Measurements from ENCODE around the gene HAAO.

Gene HAAO

DNA sequence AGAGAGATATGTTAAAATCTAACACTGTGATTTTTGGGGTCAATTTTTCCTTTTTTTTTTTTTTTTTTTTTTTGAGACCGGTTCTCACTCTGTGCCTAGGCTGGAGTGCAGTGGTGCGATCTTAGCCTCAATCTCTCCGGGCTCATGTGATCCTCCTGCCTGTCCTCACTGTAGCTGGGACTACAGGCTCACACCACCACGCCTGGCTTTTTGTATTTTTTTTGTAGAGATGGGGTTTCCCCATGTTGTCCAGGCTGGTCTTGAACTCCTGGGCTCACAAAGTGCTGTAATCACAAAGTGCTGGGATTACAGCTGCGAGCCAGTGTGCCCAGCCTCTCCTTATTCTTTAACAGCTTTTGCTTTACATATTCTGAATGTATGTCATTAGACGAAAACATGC, 2.9 kb upstream of the HAAO start:
- in situ Hi-C loops (cut with MboI; ENCODE audit: low sequenced_read_pairs), result no loop called here

GRCh38 chr2:42794271-42795046, 2.1 kb upstream of the HAAO start:
- in situ Hi-C loops (cut with MboI; ENCODE audit: low sequenced_read_pairs), result no loop called here

- in situ Hi-C loops (cut with MboI; ENCODE audit: low sequenced_read_pairs), result no loop called here
Measured at GRCh38 chr2:42793334-42794270, 1.2 kb upstream of the HAAO start.

DNA sequence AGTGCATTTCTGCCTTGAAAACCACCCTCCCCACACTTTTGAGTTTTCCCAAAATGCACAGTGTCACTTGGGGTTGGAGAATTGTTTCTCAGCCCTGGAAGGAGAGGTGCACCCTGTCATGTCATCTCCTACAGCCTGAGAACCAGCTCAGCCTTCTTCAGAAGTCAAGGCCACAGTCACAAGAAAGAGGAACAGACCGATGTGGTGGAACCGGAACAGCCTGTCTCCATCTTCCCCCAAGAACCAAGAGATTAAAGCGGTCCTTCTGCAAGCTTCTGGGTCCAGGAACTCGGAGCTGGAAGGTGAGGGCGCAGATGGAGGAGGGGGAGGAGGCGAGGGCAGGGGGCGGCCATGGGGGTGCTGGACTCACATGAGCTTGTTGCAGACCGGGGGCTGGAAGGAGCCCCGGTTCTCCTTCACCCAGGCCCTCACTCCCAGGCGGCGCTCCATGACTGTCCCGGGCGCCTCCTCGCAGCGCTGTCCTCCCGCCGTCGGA, 248 bp downstream of the HAAO start:
- in situ Hi-C loops (cut with MboI; ENCODE audit: low sequenced_read_pairs), result no loop called here

DNA sequence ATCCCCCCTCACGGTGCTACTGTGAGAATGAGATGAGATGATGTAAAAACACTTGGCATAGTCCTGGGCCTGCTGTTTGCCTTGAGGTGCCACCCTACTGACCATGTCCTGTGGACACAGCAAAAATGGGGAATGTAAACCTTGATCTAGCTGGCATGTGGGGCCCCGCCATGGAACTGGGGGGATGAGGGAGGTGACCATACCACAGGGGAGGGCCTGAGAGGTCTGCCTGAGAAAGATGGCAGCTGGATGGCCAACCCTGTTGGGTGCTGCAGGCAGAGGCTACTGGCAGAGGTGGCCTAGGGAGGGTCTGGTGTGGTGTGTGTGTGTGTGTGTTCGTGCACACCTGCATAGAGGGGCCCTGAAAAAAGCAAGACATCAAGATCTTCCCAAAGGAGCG, 777 bp downstream of the HAAO start:
- in situ Hi-C loops (cut with MboI; ENCODE audit: low sequenced_read_pairs), result no loop called here

DNA sequence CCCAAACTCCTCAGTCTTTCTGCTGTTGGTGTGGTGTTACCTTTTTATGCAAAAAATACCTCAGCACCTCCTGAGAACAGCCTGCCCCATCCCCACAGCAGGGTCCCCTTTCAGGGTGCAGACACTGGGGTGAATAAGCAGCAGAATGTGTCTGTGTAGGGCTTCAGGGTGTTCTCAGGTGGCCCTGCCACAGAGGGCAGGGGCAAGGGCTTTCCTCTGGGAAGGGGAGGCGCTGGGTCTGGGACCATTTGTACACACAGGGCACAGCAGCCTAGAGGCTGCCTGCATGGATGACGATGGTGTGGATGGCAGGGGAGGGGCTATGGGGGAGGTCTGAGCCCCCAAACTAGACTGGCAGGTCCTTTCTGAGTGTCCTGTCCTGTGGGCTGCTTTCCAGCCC, 2.6 kb downstream of the HAAO start:
- in situ Hi-C loops (cut with MboI; ENCODE audit: low sequenced_read_pairs), result no loop called here

- in situ Hi-C loops (cut with MboI; ENCODE audit: low sequenced_read_pairs), result no loop called here
Measured at GRCh38 chr2:42788882-42789281, 3.5 kb downstream of the HAAO start.

DNA sequence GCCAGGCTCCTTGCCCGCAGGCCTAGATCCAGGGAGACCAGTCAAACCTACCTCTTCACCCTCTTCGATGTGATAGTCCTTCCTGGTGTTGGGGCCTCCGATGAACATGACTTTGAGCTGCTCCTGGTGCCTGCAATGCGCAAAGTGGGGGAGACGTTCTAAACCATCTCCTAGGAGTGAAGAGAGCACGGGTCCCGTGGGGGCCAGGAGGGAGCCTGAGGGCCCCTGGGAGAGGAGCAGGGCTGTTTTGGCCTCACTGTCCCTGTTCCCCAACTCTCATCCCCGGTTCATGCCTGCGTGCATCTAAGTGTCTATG, 3.9 kb downstream of the HAAO start:
- in situ Hi-C loops (cut with MboI; ENCODE audit: low sequenced_read_pairs), result no loop called here

- in situ Hi-C loops (cut with MboI; ENCODE audit: low sequenced_read_pairs), result no loop called here
Measured at GRCh38 chr2:42787788-42788477, 4.5 kb downstream of the HAAO start.

GRCh38 chr2:42787424-42787787, 5.0 kb downstream of the HAAO start:
- in situ Hi-C loops (cut with MboI; ENCODE audit: low sequenced_read_pairs), result no loop called here

DNA sequence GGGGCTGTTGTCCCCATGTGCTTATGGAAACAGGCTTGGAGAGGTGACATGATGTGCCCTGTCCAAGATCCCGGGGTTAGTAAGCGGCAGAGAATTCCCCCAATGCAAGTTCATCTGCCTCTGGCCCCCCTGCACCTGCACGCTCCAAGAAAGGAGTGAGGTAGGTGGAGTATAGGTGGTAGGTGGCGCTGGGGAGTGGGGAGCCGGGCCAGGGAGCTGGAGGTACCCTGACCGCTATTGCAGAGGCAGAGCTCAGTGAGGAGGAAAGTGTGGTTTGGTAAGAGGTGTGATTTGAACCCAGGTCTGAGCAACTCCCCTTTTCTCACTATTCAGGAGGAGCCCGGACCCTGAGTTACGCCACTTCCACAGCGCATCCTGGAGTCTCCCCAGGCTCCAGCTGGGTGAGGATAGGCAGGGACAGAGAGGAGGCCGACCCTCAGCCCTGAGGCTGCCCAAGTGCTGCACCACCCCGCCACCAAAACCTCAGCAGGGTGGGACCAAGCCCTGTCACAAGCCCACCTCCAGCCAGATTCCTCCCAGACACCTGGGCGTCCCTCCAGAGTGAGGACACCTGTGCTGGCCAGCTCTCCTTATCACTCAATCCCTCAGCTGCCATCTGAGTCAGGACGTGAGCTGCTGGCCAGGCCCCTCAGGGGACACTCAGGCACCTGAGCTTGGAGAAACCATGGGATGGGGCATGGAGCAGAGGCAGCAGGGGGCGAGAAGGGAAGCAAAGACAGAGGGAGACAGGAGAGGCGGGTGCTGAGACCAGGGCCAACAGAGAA, 5.6 kb downstream of the HAAO start:
- in situ Hi-C loops (cut with MboI; ENCODE audit: low sequenced_read_pairs), result no loop called here

- in situ Hi-C loops (cut with MboI; ENCODE audit: low sequenced_read_pairs), result no loop called here
Measured at GRCh38 chr2:42784204-42784880, 8.0 kb downstream of the HAAO start.

- in situ Hi-C loops (cut with MboI; ENCODE audit: low sequenced_read_pairs), result no loop called here
Measured at GRCh38 chr2:42783511-42783910, 8.9 kb downstream of the HAAO start.

- in situ Hi-C loops (cut with MboI; ENCODE audit: low sequenced_read_pairs), result no loop called here
Measured at GRCh38 chr2:42781181-42781580, 11.2 kb downstream of the HAAO start.

DNA sequence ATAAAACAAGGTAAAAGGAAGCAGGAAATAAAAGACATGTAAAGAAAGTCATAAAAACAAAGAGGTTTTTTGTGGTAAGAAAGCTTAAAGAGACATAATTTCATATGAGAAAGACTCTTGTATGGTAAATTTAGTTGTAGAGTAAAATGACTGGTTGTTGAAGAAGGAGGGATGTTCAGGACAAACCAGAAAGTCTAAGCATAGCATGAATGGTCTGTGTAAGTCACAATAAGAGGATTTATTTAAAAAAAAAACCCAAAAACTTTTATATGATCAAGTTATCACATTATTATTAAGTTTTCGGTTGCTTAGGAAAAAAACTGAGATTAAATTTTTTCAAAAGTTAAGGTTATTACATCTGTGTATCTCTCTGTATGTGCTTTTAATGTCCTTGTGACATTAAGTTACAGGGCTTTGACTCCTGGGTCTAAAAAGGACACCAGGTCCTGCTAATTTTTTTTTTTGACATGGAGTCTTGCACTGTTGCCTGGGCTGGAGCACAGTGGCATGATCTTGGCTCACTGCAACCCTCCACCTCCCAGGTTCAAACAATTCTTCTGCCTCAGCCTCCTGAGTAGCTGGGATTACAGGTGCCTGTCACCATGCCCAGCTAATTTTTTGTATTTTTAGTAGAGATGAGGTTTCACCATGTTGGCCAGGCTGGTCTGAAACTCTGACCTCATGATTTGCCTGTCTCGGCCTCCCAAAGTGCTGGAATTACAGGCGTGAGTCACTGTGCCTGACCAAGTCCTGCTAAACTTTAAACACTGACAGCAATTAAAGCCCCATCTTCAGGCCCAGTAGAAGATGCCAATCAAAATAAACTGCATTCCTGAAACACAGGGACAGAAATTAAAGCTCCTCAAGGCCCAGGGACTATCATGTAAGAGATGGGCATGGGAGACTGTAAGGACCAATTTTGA, 14.2 kb downstream of the HAAO start:
- in situ Hi-C loops (cut with MboI; ENCODE audit: low sequenced_read_pairs), result no loop called here

- in situ Hi-C loops (cut with MboI; ENCODE audit: low sequenced_read_pairs), result no loop called here
Measured at GRCh38 chr2:42775810-42776209, 16.6 kb downstream of the HAAO start.

DNA sequence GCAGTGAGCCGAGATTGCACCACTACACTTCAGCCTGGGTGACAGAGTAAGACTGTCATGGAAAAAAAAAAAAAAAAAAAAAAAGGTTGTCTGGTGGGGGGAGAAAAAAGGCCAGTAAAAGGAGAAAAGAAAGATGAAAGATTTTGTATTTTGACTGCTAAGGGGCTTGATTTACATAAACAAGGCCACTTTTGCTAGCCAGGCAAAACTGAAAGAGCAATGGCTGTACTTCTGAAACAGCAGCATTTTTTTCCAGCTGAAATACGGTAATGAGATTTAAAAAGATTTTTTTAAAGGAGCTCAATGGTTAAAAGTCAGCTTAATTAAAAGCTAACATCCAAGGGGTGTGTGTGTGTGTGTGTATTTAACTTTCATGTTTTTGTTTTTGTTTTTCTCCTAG, 17.2 kb downstream of the HAAO start:
- in situ Hi-C loops (cut with MboI; ENCODE audit: low sequenced_read_pairs), result no loop called here

GRCh38 chr2:42771546-42772153, 20.7 kb downstream of the HAAO start:
- in situ Hi-C loops (cut with MboI; ENCODE audit: low sequenced_read_pairs), result no loop called here
